ENCODE data around the gene SREK1.

- no peak for TF ChIP-seq CTCF (IDR thresholded peaks at IDR 0.05)
- TF ChIP-seq POLR2A (IDR thresholded peaks at IDR 0.05) = no peak
Measured at GRCh38 chr5:66151491-66151890, 7.4 kb downstream of the SREK1 start.
